ENCODE data around the gene TCFL5. TPM values are rescaled to one million over a fixed set of nuclear protein-coding genes. Genes with fewer than 3 reads are reported as not detected.

TCFL5 gene
- 2.9 to 5.6 TPM (median 4.8 TPM) in 5 replicates for total RNA-seq (2022; extraction: Qiagen RNA extraction; ENCODE audit: low read depth)

DNA sequence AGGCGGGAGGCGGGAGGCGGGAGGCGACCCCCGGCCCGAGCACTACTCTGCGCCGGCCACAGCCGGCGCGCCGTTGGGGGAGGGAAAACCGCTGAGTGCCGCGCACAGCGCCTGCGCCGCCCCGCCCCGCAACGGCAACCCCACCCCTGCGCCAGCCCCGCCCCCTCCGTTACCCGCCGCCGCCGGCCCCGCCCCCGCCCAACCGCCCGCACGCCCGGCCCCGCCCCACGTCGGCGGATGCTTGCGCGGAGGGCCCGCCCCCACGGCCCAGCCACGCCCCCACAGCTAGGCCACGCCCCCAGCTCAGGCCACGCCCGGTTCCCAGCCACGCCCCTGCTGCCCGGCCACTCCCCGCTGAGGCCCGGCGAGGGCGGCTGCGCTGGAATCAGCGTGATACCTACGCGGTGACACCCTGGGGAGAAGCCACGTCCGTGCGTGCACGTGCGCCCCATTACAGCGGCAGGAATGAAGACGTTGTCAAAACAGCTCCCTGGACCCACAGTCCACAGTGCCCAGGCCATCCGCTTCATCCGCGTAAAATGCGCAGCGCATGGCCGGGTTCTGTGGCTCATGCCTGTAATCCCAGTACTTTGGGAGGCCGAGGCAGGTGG is at the start of gene TCFL5:
Gene TCFL5 (minus strand): TSS at position 97 of the 611 bp plus-strand sequence. CDS start 152 bp downstream, outside the sequence.

DNA sequence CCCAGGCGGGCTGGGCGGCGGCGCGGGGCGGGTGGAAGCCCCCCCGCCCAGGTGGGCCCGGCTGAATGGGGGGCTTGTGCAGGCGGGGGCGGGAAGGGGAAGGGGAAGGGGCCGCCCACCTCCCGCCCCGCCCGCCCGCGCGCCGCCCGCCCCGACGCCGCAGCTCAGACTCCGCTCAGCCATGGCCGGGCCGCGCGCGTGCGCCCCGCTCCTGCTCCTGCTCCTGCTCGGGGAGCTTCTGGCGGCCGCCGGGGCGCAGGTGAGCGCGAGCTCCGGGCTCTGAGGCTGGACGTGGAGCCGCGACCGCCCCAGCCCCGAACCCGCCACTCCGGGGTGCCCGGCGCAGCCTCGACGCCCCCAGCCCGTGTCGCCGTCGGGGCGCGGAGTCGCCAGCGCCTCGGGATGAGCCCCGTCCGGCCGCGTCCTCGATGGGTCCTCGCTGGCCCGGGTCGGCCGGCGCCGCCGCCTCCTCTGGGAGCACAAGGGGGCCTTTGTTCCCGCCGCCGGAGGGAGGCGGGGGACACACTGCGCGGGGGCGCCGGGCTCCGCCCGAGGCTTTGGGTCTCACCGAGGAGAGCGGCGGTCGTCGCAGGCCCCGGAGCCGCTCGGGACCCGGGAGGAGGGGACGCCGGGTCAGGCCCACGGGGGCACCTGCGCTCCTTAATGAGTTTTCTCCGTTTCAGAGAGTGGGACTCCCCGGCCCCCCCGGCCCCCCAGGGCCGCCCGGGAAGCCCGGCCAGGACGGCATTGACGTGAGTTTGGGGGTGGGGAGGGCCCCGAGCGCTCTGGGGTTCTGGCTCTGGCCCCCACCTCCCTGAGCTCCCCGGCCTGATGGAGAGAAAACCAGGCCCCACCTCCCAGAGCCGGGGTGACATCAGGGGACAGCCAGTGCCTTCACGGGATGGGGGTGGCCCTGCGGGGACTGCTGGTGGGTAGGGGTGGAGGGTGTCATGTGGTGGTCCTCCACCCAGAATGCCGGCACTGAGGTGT is 44.4 kb downstream of the TCFL5 start, which contains the start of gene COL9A3:
Gene COL9A3 (plus strand): TSS at position 167 of the 990 bp plus-strand sequence. CDS start 15 bp downstream, at position 182.

DNA sequence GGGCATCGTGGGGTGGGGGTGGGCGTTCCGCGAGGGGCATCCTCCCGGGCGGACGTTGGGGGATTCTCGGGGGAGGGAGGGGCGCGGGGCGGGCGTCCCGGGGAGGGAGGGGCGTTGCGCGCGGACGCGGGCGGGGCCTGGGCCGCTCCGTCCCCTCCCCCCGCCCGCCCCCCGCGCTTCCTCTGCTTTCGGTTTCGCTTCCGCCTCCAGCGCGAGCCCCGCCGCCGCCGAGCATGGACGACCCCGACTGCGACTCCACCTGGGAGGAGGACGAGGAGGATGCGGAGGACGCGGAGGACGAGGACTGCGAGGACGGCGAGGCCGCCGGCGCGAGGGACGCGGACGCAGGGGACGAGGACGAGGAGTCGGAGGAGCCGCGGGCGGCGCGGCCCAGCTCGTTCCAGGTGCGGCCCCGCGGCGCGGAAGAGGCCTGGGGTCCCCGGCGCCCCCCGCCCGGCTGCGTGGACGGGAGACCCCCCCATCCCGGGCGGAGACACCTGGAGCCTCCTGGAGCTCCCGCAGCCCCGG is 56.9 kb downstream of the TCFL5 start, which contains the start of gene OGFR:
Gene OGFR (plus strand): TSS at position 209 of the 528 bp plus-strand sequence. CDS start 25 bp downstream, at position 234.

Other genes with a start within 250 kb of the TCFL5 start
- 6.4 to 11.6 TPM (median 9.4 TPM) in 5 replicates for gene SLCO4A1, start 219.3 kb downstream of the TCFL5 start, total RNA-seq (2022; extraction: Qiagen RNA extraction; ENCODE audit: low read depth)
- 0.10 to 0.19 TPM (median 0.14 TPM) in 4 of 5 replicates, not detected in the other for gene NTSR1, start 153.0 kb downstream of the TCFL5 start, total RNA-seq (2022; extraction: Qiagen RNA extraction; ENCODE audit: low read depth)
- gene MRGBP, start 65.3 kb downstream of the TCFL5 start, total RNA-seq (2022; extraction: Qiagen RNA extraction; ENCODE audit: low read depth): 20.1 to 24.8 TPM (median 23.6 TPM) in 5 replicates
- 32.8 to 52.9 TPM (median 49.1 TPM) in 5 replicates for gene OGFR, start 57.0 kb downstream of the TCFL5 start, total RNA-seq (2022; extraction: Qiagen RNA extraction; ENCODE audit: low read depth)
- gene COL9A3, start 44.8 kb downstream of the TCFL5 start, total RNA-seq (2022; extraction: Qiagen RNA extraction; ENCODE audit: low read depth): 0.21 to 0.81 TPM (median 0.49 TPM) in 5 replicates
- 17.9 to 27.4 TPM (median 23.7 TPM) in 5 replicates for gene DIDO1, start 64.7 kb upstream of the TCFL5 start, total RNA-seq (2022; extraction: Qiagen RNA extraction; ENCODE audit: low read depth)
- 21.2 to 22.6 TPM (median 22.1 TPM) in 5 replicates for gene GID8, start 76.3 kb upstream of the TCFL5 start, total RNA-seq (2022; extraction: Qiagen RNA extraction; ENCODE audit: low read depth)
- 0.35 TPM in 1 of 5 replicates, not detected in the others for gene SLC17A9, start 90.9 kb upstream of the TCFL5 start, total RNA-seq (2022; extraction: Qiagen RNA extraction; ENCODE audit: low read depth)
- not detected in 5 replicates for gene BHLHE23, start 145.1 kb upstream of the TCFL5 start, total RNA-seq (2022; extraction: Qiagen RNA extraction; ENCODE audit: low read depth)